Gastrocnemius medialis (tissue), 4 donors: ENCODE data around the gene MED27. TPM values are rescaled to one million over a fixed set of nuclear protein-coding genes. Genes with fewer than 3 reads are reported as not detected.

Source experiments
- ATAC-seq, 2 donors: fragments of 150-250 bp; one replicate each; pipeline ENCODE4 v1.9.1; 2016
- DNase-seq, 2 donors: peaks; one replicate each; pipeline ENCODE4 v3.0.0-alpha.2; 2019
- H3K27ac ChIP-seq, 4 donors: fragments of 200-600 bp; sonication (generic); 1 replicate in 1 of 4; 2 replicates in 3 of 4; pipeline ENCODE4 v1.5.1; 2016 to 2018; ENCODE audit warnings: mild to moderate bottlenecking in 2 of 4, moderate library complexity in 1 of 4
- H3K27me3 ChIP-seq, 3 donors: fragments of 200-600 bp; sonication (generic) in 2 of 3; 1 replicate in 1 of 3; 2 replicates in 2 of 3; pipeline versions ENCODE4 v1.5.1 to v1.6.0; 2016 to 2019; ENCODE audit warnings: mild to moderate bottlenecking in 1 of 3, moderate library complexity in 1 of 3
- H3K36me3 ChIP-seq, 2 donors: fragments of 200-600 bp; sonication (generic) in 1 of 2; one replicate each; pipeline ENCODE4 v1.5.1; 2017 to 2018
- H3K4me1 ChIP-seq, 2 donors: fragments of 200-600 bp; sonication (generic) in 1 of 2; one replicate each; pipeline ENCODE4 v1.5.1; 2016 to 2017; ENCODE audit warnings: mild to moderate bottlenecking in 2 of 2
- H3K4me3 ChIP-seq, 4 donors: fragments of 200-600 bp; sonication (generic) in 3 of 4; 1 replicate in 1 of 4; 2 replicates in 3 of 4; pipeline ENCODE4 v1.5.1; 2016 to 2019; ENCODE audit warnings: mild to moderate bottlenecking in 2 of 4
- H3K9me3 ChIP-seq, 3 donors: fragments of 200-600 bp; sonication (generic) in 2 of 3; 1 replicate in 1 of 3; 2 replicates in 2 of 3; pipeline ENCODE4 v1.5.1; 2016 to 2019
- POLR2A ChIP-seq, 2 donors: fragments of 450-650 bp; IDR thresholded peaks; one replicate each; pipeline ENCODE4 v1.6.1; 2017; ENCODE audit warnings: antibody characterized with exemption in 2 of 2, mild to moderate bottlenecking in 2 of 2, moderate library complexity in 2 of 2
- in situ Hi-C, 4 donors: fragments of 200-750 bp; cut with MboI; loops; one replicate each; pipeline versions ENCODE4 v1.15.0 to v1.8.0; 2017; ENCODE audit warnings: low sequenced_read_pairs in 4 of 4
- intact Hi-C: fragments of 100-400 bp; cut with DNase I; formaldehyde crosslinking; loops from one replicate; pipeline ENCODE4 v1.15.1; 2023; ENCODE audit warnings: low total_unique reads
- total RNA-seq, 4 donors: library from RNA; depleted of rRNA; stranded (reverse); fragments of >200 nt; gene quantifications; one replicate each; pipeline versions ENCODE4 v1.1.0 to v1.2.3, GENCODE V29; 2016
- TF ChIP-seq, protein P1 (sequence below), 5 experiments: fragments of 450-650 bp in 3 of 5; fragments of 200-600 bp in 2 of 5; sonication (generic) in 2 of 5; IDR thresholded peaks in 4 of 5; conservative IDR thresholded peaks in 1 of 5; 1 replicate in 4 of 5; 2 replicates in 1 of 5; pipeline ENCODE4 v1.5.1; 2016 to 2019; ENCODE audit warnings: antibody characterized with exemption in 5 of 5, mild to moderate bottlenecking in 3 of 5, moderate library complexity in 3 of 5

Gene MED27
- total RNA-seq, 4 donors from 2014 or later, result 11.6 to 20.3 (median 13.9) TPM

- Histone ChIP-seq H3K4me1 (no peaks in the 10 kb centered on the region), H3K36me3 (no peaks in the 10 kb centered on the region), H3K27ac (no peak overlapping the region), H3K9me3 (no peaks in the 10 kb centered on the region), H3K27me3 (peaks cover 7 to 26% (median 14%) of the 10 kb centered on the region in 3 donors), H3K4me3 (no peak overlapping the region)
- intact Hi-C loops (no loop called here), in situ Hi-C loops (no loop called here)
- no peak for DNase-seq
- ATAC-seq, result no peak
- TF ChIP-seq, protein P1, sequence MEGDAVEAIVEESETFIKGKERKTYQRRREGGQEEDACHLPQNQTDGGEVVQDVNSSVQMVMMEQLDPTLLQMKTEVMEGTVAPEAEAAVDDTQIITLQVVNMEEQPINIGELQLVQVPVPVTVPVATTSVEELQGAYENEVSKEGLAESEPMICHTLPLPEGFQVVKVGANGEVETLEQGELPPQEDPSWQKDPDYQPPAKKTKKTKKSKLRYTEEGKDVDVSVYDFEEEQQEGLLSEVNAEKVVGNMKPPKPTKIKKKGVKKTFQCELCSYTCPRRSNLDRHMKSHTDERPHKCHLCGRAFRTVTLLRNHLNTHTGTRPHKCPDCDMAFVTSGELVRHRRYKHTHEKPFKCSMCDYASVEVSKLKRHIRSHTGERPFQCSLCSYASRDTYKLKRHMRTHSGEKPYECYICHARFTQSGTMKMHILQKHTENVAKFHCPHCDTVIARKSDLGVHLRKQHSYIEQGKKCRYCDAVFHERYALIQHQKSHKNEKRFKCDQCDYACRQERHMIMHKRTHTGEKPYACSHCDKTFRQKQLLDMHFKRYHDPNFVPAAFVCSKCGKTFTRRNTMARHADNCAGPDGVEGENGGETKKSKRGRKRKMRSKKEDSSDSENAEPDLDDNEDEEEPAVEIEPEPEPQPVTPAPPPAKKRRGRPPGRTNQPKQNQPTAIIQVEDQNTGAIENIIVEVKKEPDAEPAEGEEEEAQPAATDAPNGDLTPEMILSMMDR (IDR thresholded peaks at IDR 0.05 in 4 of 5, conservative IDR thresholded peaks at IDR 0.05 in 1 of 5), result no peak
- TF ChIP-seq POLR2A (IDR thresholded peaks at IDR 0.05), result no peak
Measured at GRCh38 chr9:131833083-131833482, 246.6 kb downstream of the MED27 start.

GRCh38 chr9:131831380-131832165 lies 248.1 kb downstream of the MED27 start:
- no peak for DNase-seq
- no peaks in the 10 kb centered on the region for H3K4me1 ChIP-seq
- in situ Hi-C loops, result no loop called here
- no peak overlapping the region for H3K4me3 ChIP-seq
- H3K27me3 ChIP-seq, result peaks cover 7 to 28% (median 20%) of the 10 kb centered on the region in 3 donors
- no peaks in the 10 kb centered on the region for H3K36me3 ChIP-seq
- H3K27ac ChIP-seq, result no peak overlapping the region
- ATAC-seq, result no peak
- TF ChIP-seq, protein P1 (IDR thresholded peaks at IDR 0.05 in 4 of 5, conservative IDR thresholded peaks at IDR 0.05 in 1 of 5), result no peak
- TF ChIP-seq POLR2A (IDR thresholded peaks at IDR 0.05), result no peak
- H3K9me3 ChIP-seq, result no peaks in the 10 kb centered on the region
- intact Hi-C loops, result no loop called here

- Histone ChIP-seq H3K27ac (no peak overlapping the region), H3K4me1 (no peaks in the 10 kb centered on the region), H3K27me3 (peaks cover 12 to 40% (median 31%) of the 10 kb centered on the region in 3 donors), H3K9me3 (no peaks in the 10 kb centered on the region), H3K36me3 (no peaks in the 10 kb centered on the region), H3K4me3 (no peak overlapping the region)
- in situ Hi-C loops (no loop called here), intact Hi-C loops (no loop called here)
- ATAC-seq (no peak), DNase-seq (no peak)
- TF ChIP-seq POLR2A (IDR thresholded peaks at IDR 0.05), result no peak
- TF ChIP-seq, protein P1 (IDR thresholded peaks at IDR 0.05 in 4 of 5, conservative IDR thresholded peaks at IDR 0.05 in 1 of 5), result no peak
Measured at GRCh38 chr9:131827821-131828369, 251.8 kb downstream of the MED27 start.

DNA sequence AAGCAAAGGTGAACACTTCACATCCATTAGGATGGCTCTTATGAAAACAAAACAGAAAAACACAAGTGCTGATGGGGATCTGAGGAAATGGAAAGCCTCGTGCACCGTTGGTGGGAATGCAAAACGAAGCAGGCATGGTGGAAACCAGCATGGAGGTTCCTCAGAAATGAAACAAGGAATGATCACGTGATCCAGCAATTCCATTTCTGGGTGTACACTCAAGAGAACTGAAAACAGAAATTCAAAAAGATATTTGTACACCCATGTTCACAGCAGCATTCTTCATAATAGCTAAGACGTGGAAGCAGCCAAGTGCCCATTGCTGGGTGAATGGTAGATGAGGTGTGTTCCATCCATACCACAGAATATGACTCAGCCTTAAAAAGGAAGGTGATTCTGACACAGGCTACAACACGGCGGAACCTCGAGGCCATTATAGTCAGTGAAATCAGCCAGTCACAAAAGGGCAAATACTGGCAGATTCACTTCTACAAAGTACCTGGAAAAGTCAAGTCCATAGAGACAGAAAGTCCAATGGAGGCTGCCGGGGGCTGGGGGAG lies 252.6 kb downstream of the MED27 start:
- ATAC-seq, result no peak
- no peak overlapping the region for H3K4me3 ChIP-seq
- no peak overlapping the region for H3K27ac ChIP-seq
- H3K4me1 ChIP-seq, result no peaks in the 10 kb centered on the region
- no peaks in the 10 kb centered on the region for H3K9me3 ChIP-seq
- H3K27me3 ChIP-seq, result peaks cover 13 to 41% (median 28%) of the 10 kb centered on the region in 3 donors
- no peak for DNase-seq
- no peaks in the 10 kb centered on the region for H3K36me3 ChIP-seq
- TF ChIP-seq, protein P1 (IDR thresholded peaks at IDR 0.05 in 4 of 5, conservative IDR thresholded peaks at IDR 0.05 in 1 of 5), result no peak
- TF ChIP-seq POLR2A (IDR thresholded peaks at IDR 0.05), result no peak
- in situ Hi-C loops, result no loop called here
- intact Hi-C loops, result no loop called here
